NAMALWA (cell line): ENCODE measurements around the gene MAPK8.

Source experiments
- DNase-seq: peaks from one replicate; pipeline ENCODE4 v3.0.0-alpha.2; 2015; ENCODE audit warnings: low spot score

MAPK8 gene

DNA sequence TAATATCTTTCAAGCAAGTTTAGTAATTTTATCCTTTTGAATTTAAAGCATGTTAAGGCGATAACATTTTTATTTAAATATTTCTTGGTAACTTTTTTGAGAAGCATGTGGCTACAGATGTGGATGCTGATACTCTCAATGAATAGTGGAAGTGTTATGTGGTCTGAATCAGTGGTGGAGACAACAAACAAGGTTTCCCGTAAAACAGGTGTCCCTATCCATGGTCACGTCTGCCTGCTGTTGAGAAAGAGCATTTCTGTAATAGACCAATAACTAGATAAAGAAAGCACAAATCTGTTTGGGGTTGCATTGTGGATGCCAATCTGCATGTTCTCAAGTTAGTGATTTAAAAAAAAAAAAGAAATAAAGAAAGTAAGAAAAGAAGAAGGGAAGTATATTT is 13.9 kb upstream of the MAPK8 start:
- DNase-seq = no peak

DNA sequence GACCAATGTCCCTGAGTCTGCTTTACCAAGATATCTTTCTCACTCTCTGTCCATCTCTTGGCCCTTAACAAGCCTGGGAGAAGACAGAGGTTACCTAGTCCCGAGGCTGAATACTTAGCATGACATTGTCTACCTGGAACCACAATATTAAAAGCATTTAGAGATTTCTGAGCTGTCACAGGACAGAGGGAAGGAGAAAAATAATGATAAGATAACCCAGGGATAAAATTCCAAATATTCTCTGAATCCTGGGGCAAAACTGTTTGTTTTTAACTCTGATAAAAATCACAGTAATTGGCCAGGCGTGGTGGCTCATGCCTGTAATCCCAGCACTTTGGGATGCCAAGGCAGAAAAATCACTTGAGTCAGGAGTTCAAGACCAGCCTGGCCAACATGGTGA is 12.0 kb upstream of the MAPK8 start:
- DNase-seq = no peak

DNA sequence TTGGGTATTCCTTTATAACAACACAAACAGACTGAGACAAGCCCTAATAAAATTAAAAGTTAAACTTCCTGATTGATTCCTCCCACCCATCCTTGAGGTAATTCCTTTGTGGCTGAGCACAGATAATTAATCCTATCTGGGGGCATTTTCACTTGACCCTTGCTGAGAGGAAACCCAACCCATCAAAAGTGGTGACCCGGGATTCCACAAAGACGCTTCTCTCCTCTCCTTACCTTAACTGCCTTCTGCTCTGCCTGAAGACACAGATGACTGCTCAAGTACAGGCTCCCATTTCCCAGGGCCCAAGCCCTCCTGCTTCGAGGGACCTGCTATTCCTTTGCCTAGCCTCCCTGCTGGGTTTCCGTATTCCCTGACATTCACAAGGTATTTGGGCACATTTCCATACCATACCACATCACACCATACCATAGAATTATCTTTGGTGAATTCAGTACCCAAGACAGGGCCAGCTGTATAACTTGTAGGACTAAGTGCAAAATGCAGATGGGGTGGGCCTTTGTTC is 9.8 kb upstream of the MAPK8 start:
- no peak for DNase-seq

DNA sequence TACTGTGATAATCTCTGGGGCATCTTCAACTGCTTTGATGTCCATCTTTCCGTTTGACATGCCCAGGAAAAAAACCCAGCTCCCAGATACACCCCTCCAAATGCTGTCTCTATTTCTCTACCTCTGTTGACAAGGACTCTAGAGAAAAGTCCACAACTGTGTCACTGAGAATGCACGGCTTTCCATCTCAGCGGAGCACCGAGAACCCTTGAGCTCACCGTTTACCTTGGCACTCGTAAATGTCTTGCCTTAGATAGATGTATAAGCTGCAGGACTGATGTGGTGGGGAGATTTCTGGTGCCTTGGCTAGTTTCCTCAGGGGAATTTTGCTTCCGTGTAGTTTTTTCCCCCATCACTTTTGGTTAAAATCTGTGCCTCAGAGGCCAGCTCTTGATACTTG is 7.4 kb upstream of the MAPK8 start:
- DNase-seq = no peak

DNA sequence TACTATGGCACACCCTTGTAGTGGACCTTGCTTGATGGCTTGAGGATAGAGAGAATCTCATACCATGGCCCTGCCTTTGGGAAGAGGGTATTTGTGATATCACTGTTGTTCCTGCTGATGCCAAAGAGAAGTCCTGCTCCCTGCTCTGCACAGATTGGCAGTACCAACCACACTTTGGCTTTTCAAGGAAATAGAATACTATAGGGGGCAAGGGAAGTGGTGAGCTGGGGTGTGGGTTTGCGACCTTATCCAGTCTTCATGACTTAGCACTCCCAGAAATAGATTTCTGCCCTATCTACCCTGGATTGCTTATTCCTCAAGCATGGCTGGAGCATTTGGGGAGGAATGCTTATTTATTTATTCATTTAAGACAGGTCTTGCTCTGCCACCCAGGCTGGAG is 6.8 kb upstream of the MAPK8 start:
- no peak for DNase-seq

DNA sequence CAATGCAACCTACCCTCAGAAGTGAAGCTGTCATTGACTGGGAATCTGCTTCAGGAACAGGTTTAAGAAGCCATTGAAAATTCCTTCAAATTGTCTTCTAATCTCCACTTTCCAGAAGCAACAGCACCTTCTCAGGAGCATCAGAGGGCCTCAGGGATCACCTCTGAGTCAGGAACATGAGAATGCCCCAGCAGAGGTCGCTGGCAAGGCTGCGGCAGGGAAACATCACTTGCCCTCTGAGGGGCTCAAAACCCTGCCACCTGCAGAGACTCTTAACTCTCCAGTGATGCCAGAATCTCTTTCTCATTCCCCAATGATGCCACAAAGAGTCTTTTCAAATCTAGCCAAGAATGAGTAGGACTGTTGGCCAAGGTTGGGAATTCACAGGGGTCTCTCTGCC is 5.9 kb upstream of the MAPK8 start:
- no peak for DNase-seq

DNA sequence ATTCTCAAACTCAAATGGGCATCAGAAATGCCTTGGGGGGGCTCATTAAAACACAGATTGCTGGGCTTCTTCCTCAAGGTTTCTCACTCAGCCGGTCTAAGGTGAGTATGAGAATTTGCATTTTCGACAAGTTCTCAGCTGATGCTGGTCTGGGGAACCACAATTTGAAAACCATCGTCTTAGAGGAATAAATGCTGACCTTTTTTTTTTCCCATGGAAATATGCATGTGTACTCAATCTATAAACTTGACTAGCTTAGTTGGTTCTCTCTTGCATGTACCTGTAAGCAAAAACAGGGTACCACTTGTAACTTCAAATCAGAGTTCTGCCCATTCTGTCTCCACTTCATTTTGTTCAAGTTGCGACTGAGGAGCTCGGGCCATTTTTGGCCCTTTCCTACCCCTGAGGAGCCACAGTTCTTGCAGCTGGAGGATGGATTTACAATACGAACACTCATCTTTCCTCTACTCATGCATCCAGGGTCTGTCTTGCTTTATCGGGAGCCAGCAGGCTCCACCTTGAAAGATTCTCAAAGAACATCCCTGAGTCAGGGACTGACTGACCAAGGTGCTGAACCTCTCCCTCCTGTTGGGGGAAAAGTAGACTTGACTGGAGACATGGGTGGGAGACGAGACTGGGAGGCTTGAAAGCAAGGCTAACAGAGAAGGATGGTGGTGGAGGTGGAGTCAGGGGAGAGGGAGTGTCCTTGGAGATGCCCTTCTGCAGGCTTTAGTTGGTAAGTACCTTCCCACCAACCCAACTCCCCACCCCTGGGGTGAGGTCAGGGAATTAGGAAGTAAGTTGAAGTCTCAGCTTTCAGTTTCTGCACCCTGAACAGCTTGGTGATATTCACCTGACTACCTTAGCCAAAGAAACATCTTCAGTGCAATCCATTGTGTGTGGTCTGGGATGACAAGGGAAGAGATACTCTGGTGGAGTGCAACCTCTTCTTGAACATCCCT is 3.7 kb upstream of the MAPK8 start:
- DNase-seq = no peak

DNA sequence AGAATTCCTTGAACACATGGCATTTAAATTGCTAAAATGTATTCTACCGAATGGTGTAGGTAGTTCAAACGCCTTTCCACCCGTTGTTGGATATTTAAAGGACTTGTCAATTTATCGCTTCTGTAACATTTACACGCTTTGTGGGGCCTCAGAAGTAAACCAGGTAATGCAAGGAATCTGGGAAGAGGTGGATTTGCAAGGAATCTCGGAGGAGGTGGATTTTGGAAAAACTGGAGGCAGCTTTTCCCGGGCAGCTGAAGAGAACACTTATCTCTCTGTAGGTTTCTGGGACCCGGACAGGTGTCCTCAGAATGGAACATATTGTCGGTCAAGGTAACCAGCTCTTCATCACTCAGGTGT is 592 bp upstream of the MAPK8 start:
- DNase-seq = peak; percentile 13

DNA sequence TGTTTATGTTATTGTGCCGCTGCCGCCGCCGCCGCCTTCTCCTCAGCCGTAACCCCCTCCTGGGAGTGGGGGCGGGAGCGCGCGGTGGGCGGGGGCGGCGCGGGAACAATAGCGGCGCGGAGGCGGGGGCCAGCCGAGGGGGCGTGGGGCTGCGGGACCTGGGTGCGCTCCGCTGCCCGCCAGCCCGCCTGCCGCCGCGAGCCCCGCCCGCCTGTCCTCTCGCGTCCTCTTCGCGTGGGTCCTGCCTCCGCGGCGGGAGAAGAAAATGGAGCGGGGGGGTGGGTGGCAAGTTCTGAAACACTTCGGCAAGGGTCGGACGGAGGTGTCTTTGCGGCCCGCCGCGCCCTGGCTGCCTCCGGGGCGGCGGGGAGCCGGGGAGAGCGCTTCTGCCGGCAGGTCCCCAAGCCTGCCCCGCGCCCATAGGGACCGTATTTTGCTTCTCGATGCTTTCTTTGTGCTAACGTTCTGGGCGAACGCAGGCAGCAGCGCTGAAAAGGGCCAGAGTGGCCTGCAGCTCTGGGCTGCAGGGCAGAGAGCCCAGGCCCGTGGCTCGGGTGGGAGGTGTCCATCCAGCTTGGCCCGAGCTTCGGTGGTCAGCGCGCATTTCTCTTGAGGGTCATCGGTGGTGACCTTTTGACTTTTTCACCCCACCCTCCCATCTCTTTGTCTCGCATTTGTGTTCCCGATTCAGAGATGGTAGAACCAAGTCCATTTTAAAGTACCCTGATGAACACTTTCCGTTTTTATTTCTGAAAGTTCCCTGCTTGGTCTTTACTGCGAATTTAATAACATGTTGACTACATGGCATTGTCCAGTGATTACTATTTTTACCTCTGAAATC is 613 bp downstream of the MAPK8 start:
- DNase-seq = peak; percentile 66

DNA sequence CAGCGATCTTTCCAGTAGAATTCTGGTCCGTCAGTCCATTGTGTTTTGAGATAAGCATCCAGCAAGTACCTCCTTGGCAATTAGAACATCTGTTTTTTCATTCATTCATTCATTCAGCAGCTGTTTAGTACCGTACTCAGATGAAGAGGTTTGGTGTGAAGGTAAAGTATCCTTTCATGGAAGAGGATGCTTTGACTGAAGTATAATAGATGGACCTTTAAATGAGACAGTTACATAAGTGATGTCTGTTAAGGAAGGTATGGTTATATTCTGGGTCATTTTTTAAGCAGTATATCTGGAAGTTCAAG is 1.2 kb downstream of the MAPK8 start:
- DNase-seq = no peak

DNA sequence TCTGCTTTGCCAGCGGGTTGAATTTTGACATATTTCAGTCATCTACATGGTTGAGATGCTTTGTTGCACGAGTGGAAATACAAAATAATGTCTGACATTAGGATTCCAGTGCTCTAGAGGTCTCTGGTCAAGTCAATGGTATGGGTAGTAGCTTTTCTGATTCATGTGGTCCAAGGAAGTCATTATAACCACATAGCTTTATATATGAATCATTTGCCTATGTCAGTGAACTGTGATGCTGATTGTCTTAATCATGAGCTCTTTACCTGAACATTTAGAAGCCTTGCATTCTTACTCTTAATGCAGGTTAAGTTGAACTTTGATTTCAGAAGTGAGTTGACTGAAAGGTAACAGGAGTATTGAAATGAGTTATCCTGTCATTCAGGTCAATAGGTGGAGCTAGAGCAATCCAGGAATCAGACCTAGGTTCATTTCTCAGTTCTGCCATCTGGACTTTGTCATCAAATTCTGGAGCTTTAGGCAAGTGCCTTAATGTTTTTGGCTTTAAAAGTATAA is 3.3 kb downstream of the MAPK8 start:
- DNase-seq = peak; percentile 41

DNA sequence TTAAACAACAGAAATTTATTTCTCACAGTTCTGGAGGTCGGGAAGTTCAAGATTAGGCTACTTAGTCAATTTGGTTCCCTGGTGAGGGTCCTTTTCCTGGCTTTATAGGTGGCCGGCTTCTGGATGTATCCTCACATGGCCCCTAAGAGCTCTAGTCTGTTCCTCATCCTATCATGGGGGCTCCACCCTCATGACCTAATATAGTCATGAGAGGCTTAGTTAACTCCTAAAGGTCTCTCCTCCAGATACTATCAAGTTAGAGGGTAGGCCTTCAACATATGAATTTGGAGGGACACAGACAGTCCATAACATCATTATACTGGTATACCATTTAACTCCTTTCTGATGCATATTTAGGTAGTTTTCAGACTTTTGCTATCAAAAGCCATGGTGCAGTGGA is 7.6 kb downstream of the MAPK8 start:
- no peak for DNase-seq

DNA sequence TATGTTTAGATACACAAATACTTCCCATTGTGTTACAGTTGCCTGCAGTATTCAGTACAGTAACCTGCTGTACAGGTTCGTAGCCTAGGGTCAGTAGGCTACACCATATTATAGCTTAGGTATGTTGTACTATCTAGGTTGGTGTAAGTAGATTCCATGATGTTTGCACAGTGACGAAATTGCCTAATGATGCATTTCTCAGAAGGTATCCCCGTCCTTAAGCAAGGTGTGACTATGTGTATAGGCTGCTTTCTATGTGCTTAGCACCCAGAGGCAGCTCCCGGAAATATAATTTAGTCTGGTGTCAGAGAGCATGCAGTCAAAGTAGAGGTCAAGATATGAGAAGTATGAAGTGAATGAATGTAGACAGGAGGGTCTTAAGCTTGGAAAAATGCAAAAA is 9.8 kb downstream of the MAPK8 start:
- DNase-seq = no peak

DNA sequence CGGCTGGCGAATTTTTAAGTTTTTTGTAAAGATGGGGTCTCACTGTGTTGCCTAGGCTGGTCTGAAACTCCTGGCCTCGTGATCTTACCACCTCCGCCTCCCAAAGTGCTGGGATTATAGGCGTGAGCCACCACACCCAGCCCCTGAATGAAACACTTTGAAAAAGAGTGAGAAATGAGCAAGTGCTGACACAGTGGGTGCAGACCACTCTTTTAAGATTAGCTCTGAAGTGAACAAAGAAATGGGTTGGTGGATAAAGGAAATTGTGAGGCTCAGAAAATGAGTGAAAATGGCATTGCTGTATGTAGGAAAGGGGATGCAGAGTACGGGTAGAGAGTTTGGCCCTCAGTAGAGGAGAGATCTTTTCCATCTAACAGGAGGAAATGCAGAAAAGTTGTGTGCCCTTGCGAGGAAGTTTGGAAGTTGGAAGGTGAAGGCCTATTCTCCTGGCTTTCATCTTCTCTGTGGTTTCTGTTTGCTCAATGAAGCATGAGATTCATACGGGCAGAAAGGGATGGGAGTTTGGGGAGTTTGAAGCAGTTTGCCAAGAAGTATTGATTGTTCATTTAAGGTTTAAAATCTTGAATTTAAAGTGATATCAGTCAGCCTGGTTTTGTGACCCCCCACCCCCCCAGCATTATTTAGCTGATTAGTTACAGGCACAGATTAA is 11.0 kb downstream of the MAPK8 start:
- no peak for DNase-seq

DNA sequence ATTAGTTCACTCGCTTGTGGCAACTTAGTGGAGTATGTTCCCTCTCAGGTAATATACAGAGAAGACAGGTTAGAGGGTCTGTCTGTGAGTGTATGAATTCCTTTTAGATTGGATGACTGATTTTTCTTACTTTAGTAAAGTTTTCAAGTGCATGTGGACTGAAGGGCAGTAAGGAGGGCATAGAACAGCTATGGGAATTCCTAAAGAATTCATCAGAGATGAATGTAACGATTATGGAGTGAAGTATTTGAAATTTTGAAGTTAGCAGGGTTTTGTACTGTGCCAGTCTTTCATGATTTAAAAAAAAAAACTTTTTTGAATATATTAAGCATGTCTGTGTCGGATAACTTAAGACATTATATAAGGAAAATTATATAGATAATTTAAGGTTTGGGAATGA is 15.5 kb downstream of the MAPK8 start:
- DNase-seq = no peak

DNA sequence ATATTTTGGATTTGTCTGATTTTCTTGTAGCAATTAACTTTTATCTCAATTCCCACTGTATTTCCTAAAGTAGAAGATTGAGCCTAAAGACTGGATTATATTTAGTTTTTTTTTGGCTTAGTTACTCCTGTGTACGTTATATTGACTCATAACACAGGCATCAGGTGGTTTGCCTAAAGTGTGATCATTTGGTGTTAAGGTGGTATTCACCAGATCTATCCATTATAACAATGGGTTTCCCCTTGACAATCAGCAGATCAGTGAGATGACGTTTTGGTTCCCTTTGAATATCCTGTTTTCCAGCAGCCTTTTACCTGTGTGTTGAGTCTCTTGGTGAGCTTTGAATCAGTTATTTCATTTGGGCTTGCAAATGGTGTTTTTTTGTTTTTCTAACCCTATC is 18.1 kb downstream of the MAPK8 start:
- no peak for DNase-seq

DNA sequence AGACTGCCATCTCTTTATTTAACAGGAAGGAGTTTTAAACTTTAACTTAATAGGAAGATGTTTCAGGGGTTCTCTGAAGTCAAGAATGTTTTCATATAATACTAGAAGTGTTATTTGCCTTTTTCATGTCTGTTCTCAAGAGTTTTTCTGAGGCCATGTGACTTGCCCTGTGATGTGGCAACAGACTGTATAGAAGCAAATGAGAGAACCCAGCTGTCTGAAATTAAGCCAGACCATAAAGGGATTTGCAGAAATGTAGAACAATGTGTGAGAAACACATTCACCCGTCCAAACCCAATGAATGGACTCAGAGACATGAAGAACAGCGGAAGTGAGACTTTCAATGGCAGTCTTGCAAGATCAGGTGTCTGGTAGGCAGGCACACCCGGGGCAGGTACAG is 23.8 kb downstream of the MAPK8 start:
- DNase-seq = no peak

DNA sequence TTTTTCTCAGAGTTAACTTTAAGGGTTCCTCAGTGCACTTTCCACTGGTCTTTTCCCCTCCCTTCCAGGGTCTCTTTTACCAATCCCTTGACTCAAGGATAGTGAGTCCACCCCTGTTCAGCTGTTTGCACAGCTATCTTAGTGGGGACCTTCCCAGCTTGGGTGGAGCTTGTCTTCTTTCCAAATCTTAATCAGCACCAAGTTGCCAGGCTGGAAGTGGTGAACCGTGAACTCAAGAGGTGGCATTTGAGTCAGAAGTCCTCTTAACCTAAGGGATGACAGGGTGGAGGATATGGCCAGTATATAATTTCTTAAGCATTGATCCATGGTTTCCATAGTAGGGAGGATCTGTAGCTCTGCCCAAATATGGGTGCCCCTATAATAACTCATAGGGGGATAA is 25.0 kb downstream of the MAPK8 start:
- no peak for DNase-seq

DNA sequence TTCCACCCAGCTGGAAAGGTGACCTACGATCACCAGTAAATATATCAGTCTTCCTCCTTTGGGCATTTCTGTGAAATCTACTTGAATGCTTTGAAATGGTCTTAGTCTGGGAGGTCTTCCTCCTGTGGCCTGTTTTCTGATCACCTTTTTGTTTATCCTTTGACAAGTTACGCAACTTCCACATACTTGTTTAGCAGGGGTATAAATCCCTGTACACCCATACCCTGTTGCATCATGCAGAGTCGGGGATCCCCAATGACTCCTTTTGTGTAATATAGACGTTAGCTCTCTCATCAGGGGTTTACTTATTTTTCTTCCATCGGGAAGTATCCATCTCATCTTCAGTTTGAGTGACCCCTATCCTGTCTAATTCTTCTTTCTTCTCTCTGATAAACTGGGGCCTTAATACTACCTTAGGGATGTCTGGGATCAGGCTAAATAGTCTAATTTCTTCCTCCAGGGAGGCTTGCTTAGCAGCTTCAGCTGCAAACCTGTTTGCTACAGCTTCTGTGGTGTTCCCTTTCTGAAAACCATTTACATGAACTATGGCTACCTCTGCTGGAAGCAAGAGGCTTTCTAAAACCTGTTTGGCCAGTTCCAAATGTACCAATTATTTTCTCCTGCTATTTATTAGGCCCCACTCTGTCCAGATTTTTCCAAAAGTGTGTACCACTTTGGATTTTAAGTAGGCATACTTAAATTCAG is 25.8 kb downstream of the MAPK8 start:
- DNase-seq = no peak

DNA sequence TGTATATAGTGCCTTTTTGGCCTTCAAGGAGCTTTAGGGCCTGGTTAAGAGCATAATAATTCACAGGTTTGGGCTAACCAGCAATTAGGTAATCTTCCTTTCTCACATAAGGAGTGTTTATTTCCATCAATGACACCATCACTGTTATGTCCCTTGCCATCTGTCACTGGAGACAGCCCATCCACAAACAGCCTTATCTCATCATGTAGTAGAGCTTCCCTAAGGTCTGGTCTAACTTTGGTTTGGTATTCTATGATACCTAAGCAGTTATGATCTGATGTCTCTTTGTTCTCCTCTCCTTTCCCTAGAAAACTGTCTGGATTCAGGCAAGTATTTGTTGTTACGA is 26.4 kb downstream of the MAPK8 start:
- no peak for DNase-seq

DNA sequence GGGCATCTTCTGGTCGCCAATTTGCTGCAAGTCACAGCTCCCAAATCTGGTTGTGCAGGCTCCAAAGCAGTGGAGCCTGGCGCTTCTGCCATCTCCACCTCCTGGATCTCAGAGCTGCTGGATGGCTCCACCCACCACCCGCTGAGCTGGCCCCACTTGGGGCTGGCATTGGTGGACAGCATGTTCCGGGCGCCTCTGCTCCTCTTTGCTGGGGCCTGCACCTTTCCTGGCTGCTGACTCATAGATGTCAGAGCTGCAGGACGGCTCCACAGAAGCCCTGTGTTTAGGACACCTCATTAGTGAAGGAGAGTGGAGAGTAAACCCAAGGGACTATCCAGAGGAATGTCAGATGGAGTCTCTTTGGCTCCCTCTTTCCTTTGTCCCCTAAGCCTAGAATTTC is 27.4 kb downstream of the MAPK8 start:
- no peak for DNase-seq

DNA sequence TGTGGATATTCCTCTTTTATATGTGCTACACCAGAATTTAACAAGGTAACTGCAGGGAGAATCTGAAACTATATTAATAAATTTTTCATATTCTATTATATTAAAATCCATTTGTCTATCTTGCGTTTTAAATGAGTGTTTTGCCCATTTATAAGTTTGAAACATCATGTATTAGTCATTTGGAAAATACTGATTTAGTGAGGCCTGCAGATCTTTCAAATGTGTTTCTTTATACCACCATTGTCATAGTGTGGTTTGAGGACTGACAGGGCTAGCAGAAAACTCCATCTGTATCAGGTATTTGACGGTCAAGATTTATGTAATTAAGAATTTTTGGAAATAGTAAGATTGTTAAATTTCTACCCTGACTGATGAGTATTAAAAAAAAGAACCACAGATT is 29.3 kb downstream of the MAPK8 start:
- DNase-seq = no peak
